ENCODE data around the gene BSND.

GRCh38 chr1:55048453-55049270 lies 49.9 kb downstream of the BSND start:
- TF ChIP-seq CTCF (IDR thresholded peaks at IDR 0.05 in 4 of 5, conservative IDR thresholded peaks at IDR 0.05 in 1 of 5) (no peak), POLR2A (IDR thresholded peaks at IDR 0.05) (no peak)

Measured in gastrocnemius medialis (tissue), 4 donors.